Panc1 (cell line): ENCODE data around the gene MTPN.

Experiments
- POLR2AphosphoS5 ChIP-seq: IDR thresholded peaks from 2 replicates; pipeline ENCODE4 v1.6.1; 2012; ENCODE audit warnings: mild to moderate bottlenecking, low read depth, low read length, moderate library complexity
- TCF7L2 ChIP-seq: IDR thresholded peaks from 2 replicates; pipeline ENCODE4 v1.6.1; 2011; ENCODE audit warnings: mild to moderate bottlenecking, low read depth, low read length, inconsistent platforms
- TF ChIP-seq, protein P1 (sequence below): fragments of 450-650 bp; IDR thresholded peaks from 2 replicates; pipeline ENCODE4 v1.5.1; 2017; ENCODE audit warnings: mild to moderate bottlenecking
- TF ChIP-seq, protein P2 (sequence below), 2 experiments: IDR thresholded peaks; 2 replicates each; pipeline ENCODE4 v1.6.1; 2011 to 2012; ENCODE audit warnings: low read depth in 2 of 2, control low read depth in 1 of 2, low read length in 1 of 2, mild to moderate bottlenecking in 1 of 2, moderate library complexity in 1 of 2; ENCODE audit not compliant: insufficient read depth in 1 of 2

DNA sequence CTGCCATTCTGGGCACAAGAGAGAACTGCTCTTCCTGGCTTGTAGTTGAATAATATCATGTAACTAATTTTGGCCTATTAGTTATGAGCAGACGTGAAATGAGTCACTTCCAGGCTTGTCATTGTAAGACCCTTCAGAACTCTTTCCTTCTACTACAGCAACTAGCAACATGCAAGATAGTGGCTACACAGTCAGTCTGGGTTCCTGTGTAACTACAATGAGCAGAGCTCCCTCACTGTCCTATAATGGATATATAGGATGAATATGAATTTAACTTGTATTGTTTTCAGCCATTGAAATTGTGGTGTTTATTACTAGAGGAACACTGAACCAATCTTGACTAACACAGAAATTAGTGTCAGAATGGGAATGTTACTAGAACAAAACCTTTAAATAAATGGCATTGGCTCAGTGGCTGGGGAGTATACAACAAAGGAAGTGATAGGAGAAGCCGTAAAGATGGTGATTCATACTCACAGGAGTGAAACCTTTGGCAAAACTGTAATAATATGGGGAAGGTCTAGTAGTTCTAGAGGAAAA is 2.9 kb upstream of the MTPN start:
- TF ChIP-seq, protein P1, sequence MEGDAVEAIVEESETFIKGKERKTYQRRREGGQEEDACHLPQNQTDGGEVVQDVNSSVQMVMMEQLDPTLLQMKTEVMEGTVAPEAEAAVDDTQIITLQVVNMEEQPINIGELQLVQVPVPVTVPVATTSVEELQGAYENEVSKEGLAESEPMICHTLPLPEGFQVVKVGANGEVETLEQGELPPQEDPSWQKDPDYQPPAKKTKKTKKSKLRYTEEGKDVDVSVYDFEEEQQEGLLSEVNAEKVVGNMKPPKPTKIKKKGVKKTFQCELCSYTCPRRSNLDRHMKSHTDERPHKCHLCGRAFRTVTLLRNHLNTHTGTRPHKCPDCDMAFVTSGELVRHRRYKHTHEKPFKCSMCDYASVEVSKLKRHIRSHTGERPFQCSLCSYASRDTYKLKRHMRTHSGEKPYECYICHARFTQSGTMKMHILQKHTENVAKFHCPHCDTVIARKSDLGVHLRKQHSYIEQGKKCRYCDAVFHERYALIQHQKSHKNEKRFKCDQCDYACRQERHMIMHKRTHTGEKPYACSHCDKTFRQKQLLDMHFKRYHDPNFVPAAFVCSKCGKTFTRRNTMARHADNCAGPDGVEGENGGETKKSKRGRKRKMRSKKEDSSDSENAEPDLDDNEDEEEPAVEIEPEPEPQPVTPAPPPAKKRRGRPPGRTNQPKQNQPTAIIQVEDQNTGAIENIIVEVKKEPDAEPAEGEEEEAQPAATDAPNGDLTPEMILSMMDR = no peak
- TF ChIP-seq POLR2AphosphoS5 (no peak), TCF7L2 (no peak)
- TF ChIP-seq, protein P2, sequence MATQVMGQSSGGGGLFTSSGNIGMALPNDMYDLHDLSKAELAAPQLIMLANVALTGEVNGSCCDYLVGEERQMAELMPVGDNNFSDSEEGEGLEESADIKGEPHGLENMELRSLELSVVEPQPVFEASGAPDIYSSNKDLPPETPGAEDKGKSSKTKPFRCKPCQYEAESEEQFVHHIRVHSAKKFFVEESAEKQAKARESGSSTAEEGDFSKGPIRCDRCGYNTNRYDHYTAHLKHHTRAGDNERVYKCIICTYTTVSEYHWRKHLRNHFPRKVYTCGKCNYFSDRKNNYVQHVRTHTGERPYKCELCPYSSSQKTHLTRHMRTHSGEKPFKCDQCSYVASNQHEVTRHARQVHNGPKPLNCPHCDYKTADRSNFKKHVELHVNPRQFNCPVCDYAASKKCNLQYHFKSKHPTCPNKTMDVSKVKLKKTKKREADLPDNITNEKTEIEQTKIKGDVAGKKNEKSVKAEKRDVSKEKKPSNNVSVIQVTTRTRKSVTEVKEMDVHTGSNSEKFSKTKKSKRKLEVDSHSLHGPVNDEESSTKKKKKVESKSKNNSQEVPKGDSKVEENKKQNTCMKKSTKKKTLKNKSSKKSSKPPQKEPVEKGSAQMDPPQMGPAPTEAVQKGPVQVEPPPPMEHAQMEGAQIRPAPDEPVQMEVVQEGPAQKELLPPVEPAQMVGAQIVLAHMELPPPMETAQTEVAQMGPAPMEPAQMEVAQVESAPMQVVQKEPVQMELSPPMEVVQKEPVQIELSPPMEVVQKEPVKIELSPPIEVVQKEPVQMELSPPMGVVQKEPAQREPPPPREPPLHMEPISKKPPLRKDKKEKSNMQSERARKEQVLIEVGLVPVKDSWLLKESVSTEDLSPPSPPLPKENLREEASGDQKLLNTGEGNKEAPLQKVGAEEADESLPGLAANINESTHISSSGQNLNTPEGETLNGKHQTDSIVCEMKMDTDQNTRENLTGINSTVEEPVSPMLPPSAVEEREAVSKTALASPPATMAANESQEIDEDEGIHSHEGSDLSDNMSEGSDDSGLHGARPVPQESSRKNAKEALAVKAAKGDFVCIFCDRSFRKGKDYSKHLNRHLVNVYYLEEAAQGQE (IDR thresholded peaks at IDR 0.05; ENCODE audit: insufficient read depth in 1 of 2, low read depth in 2 of 2, low read length in 1 of 2) = no peak
